K562 (cell line): ENCODE data around the gene UBR1. TPM values are rescaled to one million over a fixed set of nuclear protein-coding genes. Genes with fewer than 3 reads are reported as not detected.

ENCODE experiments used
- CAMTA2 ChIP-seq: fragments of 250-450 bp; sonication (Bioruptor Pico); conservative IDR thresholded peaks from 2 replicates; pipeline ENCODE4 v1.5.1; 2022
- CSDE1 ChIP-seq, 2 experiments: fragments of 450-650 bp; IDR thresholded peaks; 2 replicates each; pipeline ENCODE4 v1.6.1; 2016; ENCODE audit warnings: mild to moderate bottlenecking in 1 of 2
- DIDO1 ChIP-seq: fragments of 450-650 bp; IDR thresholded peaks from 2 replicates; pipeline ENCODE4 v1.6.1; 2016; ENCODE audit warnings: low read depth, missing biosample characterization, missing genetic modification characterization
- DPF2 ChIP-seq: fragments of 450-650 bp; IDR thresholded peaks from 2 replicates; pipeline ENCODE4 v1.6.1; 2016
- FOXK2 ChIP-seq, 2 experiments: fragments of 450-650 bp; IDR thresholded peaks in 1 of 2; conservative IDR thresholded peaks in 1 of 2; 2 replicates each; pipeline ENCODE4 v1.6.1; 2016; ENCODE audit warnings: low read depth in 2 of 2, mild to moderate bottlenecking in 1 of 2
- HDAC3 ChIP-seq: fragments of 450-650 bp; IDR thresholded peaks from 2 replicates; pipeline ENCODE4 v1.6.1; 2018; ENCODE audit warnings: borderline replicate concordance, mild to moderate bottlenecking, moderate library complexity; ENCODE audit not compliant: partially characterized antibody
- HNRNPL ChIP-seq: fragments of 200-400 bp; formaldehyde crosslinking; IDR thresholded peaks from 2 replicates; pipeline ENCODE4 v1.6.1; 2017; ENCODE audit warnings: low read depth, mild to moderate bottlenecking, low read length
- KAT2B ChIP-seq: IDR thresholded peaks from one replicate; pipeline ENCODE4 v1.6.1; 2012; ENCODE audit warnings: low read depth, mild to moderate bottlenecking, control low read depth, inconsistent platforms, low read length, moderate library complexity
- MAFF ChIP-seq: IDR thresholded peaks from 2 replicates; pipeline ENCODE4 v1.6.1; 2012; ENCODE audit warnings: low read length, improper control_type of control experiment
- MTA2 ChIP-seq: fragments of 450-650 bp; IDR thresholded peaks from 2 replicates; pipeline ENCODE4 v1.6.1; 2016; ENCODE audit warnings: low read depth
- NONO ChIP-seq, 2 experiments: fragments of 200-400 bp in 1 of 2; fragments of 450-650 bp in 1 of 2; formaldehyde crosslinking in 1 of 2; IDR thresholded peaks; 2 replicates each; pipeline ENCODE4 v1.6.1; 2017; ENCODE audit warnings: low read depth in 2 of 2, mild to moderate bottlenecking in 2 of 2, moderate library complexity in 2 of 2, low read length in 1 of 2
- NR4A1 ChIP-seq, 2 experiments: fragments of 250-450 bp in 1 of 2; fragments of 450-650 bp in 1 of 2; sonication (Bioruptor Pico) in 1 of 2; IDR thresholded peaks; 2 replicates each; pipeline versions ENCODE4 v1.4.0 to v1.6.1; 2016 to 2020; ENCODE audit warnings: mild to moderate bottlenecking in 2 of 2, missing compliant biosample characterization in 1 of 2, missing genetic modification characterization in 1 of 2, moderate library complexity in 1 of 2
- RBM34 ChIP-seq: fragments of 200-400 bp; formaldehyde crosslinking; IDR thresholded peaks from 2 replicates; pipeline ENCODE4 v1.6.1; 2018; ENCODE audit warnings: low read length, borderline replicate concordance; ENCODE audit not compliant: insufficient read depth
- RCOR1 ChIP-seq, 2 experiments: IDR thresholded peaks; 2 replicates each; pipeline ENCODE4 v1.6.1; 2012; ENCODE audit warnings: low read depth in 2 of 2, low read length in 2 of 2, borderline replicate concordance in 1 of 2, improper control_type of control experiment in 1 of 2
- RFX1 ChIP-seq: fragments of 450-650 bp; IDR thresholded peaks from 2 replicates; pipeline ENCODE4 v1.6.1; 2016; ENCODE audit warnings: mild to moderate bottlenecking, moderate library complexity
- SMAD1 ChIP-seq: fragments of 150-350 bp; IDR thresholded peaks from 2 replicates; pipeline ENCODE4 v1.6.1; 2014; ENCODE audit warnings: low read length, low read depth; ENCODE audit not compliant: partially characterized antibody
- TCFL5 ChIP-seq: fragments of 250-450 bp; sonication (Bioruptor Pico); conservative IDR thresholded peaks from 2 replicates; pipeline ENCODE4 v1.6.1; 2021; ENCODE audit warnings: mild to moderate bottlenecking, moderate library complexity, matching md5 sums
- ZNF280A ChIP-seq: fragments of 450-650 bp; IDR thresholded peaks from 2 replicates; pipeline ENCODE4 v1.6.1; 2018; ENCODE audit warnings: mild to moderate bottlenecking, low read depth; ENCODE audit not compliant: partially characterized antibody
- ZNF830 ChIP-seq: fragments of 250-450 bp; sonication (Bioruptor Pico); IDR thresholded peaks from 2 replicates; pipeline ENCODE4 v1.5.0; 2021; ENCODE audit warnings: mild to moderate bottlenecking
- polyA plus RNA-seq, 8 experiments: library from polyadenylated mRNA; depleted of rRNA in 4 of 8; stranded (reverse) in 5 of 8; unstranded in 3 of 8; fragments of >200 nt; fragmentation: Nextera tagmentation in 2 of 8; fragmentation: Illumina TruSeq in 1 of 8; extraction: Ambion mirVana in 2 of 8; extraction: Trizol in 1 of 8; gene quantifications; 2 replicates each; pipeline versions ENCODE4 v1.2.1 to v1.2.3, GENCODE V29; 2011 to 2014; ENCODE audit warnings: inconsistent platforms in 1 of 8, missing spikeins in 1 of 8
- total RNA-seq, 7 experiments: library from RNA; depleted of rRNA in 6 of 7; stranded (reverse); fragments of >200 nt in 6 of 7; fragmentation: Illumina TruSeq in 2 of 7; extraction: Trizol in 2 of 7; gene quantifications; 2 replicates each; pipeline versions ENCODE4 v1.2.1 to v1.2.3, GENCODE V29; 2011 to 2021; ENCODE audit warnings: low replicate concordance in 1 of 7
- TF ChIP-seq, protein P1 (sequence below): fragments of 250-450 bp; sonication (Bioruptor Pico); IDR thresholded peaks from 2 replicates; pipeline ENCODE4 v1.5.1; 2021; ENCODE audit warnings: mild to moderate bottlenecking
- TF ChIP-seq, protein P2 (sequence below): fragments of 250-450 bp; sonication (Bioruptor Pico); IDR thresholded peaks from 2 replicates; pipeline ENCODE4 v1.8.0; 2021; ENCODE audit warnings: borderline replicate concordance, mild to moderate bottlenecking, moderate library complexity; ENCODE audit not compliant: poor library complexity, severe bottlenecking
- TF ChIP-seq, protein P3 (sequence below): fragments of 450-650 bp; formaldehyde crosslinking; IDR thresholded peaks from 2 replicates; pipeline ENCODE4 v1.4.0; 2020; ENCODE audit warnings: mild to moderate bottlenecking, moderate library complexity

UBR1 gene
- total and polyA plus RNA-seq, 9 of the 15 experiments (the other 6 are each of a cell fraction or from before 2014, with no cell fraction given): 5.8 to 30.7 (median 15.3) TPM

GRCh38 chr15:42920519-42921341 is 185.1 kb downstream of the UBR1 start, which contains the start of gene TTBK2 (continued):
- TF ChIP-seq ZNF280A (no peak), CAMTA2 (no peak), CSDE1 (IDR thresholded peaks at IDR 0.05) (no peak), NR4A1 (CRISPR knock-in tag; IDR thresholded peaks at IDR 0.05) (no peak), NR4A1 (tag; IDR thresholded peaks at IDR 0.05) (no peak), DPF2 (no peak), TCFL5 (CRISPR knock-in tag) (no peak), RCOR1 (IDR thresholded peaks at IDR 0.05; ENCODE audit: borderline replicate concordance in 1 of 2, low read depth in 2 of 2, low read length in 2 of 2) (no peak), SMAD1 (no peak), RFX1 (no peak; the same call in 1 of the 2 replicates), HDAC3 (no peak), FOXK2 (conservative IDR thresholded peaks at IDR 0.05 in 1 of 2, IDR thresholded peaks at IDR 0.05 in 1 of 2; ENCODE audit: low read depth in 2 of 2) (peak; percentile 56 to 64; a peak in 2 of 4 replicates), DIDO1 (tag) (no peak), KAT2B (no peak), HNRNPL (no peak), RBM34 (no peak), ZNF830 (CRISPR knock-in tag) (no peak), NONO (IDR thresholded peaks at IDR 0.05; ENCODE audit: low read depth in 2 of 2, low read length in 1 of 2) (peak in 1 of 2 experiments; percentile 74; a peak in 1 of 4 replicates), MTA2 (no peak), MAFF (no peak)
- TF ChIP-seq, protein P1, sequence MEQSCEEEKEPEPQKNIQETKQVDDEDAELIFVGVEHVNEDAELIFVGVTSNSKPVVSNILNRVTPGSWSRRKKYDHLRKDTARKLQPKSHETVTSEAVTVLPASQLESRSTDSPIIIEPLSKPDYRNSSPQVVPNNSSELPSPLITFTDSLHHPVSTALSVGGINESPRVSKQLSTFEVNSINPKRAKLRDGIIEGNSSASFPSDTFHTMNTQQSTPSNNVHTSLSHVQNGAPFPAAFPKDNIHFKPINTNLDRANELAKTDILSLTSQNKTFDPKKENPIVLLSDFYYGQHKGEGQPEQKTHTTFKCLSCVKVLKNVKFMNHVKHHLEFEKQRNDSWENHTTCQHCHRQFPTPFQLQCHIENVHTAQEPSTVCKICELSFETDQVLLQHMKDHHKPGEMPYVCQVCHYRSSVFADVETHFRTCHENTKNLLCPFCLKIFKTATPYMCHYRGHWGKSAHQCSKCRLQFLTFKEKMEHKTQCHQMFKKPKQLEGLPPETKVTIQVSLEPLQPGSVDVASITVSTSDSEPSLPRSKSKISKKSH (CRISPR knock-in tag): no peak
- TF ChIP-seq, protein P2, sequence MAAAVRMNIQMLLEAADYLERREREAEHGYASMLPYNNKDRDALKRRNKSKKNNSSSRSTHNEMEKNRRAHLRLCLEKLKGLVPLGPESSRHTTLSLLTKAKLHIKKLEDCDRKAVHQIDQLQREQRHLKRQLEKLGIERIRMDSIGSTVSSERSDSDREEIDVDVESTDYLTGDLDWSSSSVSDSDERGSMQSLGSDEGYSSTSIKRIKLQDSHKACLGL (CRISPR knock-in tag): no peak
- TF ChIP-seq, protein P3, sequence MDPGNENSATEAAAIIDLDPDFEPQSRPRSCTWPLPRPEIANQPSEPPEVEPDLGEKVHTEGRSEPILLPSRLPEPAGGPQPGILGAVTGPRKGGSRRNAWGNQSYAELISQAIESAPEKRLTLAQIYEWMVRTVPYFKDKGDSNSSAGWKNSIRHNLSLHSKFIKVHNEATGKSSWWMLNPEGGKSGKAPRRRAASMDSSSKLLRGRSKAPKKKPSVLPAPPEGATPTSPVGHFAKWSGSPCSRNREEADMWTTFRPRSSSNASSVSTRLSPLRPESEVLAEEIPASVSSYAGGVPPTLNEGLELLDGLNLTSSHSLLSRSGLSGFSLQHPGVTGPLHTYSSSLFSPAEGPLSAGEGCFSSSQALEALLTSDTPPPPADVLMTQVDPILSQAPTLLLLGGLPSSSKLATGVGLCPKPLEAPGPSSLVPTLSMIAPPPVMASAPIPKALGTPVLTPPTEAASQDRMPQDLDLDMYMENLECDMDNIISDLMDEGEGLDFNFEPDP: no peak
